ENCODE data around the gene PSTPIP2.

GRCh38 chr18:46071653-46072375 is at the start of gene PSTPIP2:
- no peak for TF ChIP-seq CTCF (IDR thresholded peaks at IDR 0.05)
- no peak for TF ChIP-seq EZH2 (IDR thresholded peaks at IDR 0.05; ENCODE audit: borderline replicate concordance, insufficient read depth, low read depth, low read length, poor library complexity, severe bottlenecking)

All from B cell (primary cell).